NB4 (cell line): ENCODE data around the gene ERI2.

Experiments used
- CTCF ChIP-seq: IDR thresholded peaks from one replicate; pipeline ENCODE4 v1.5.1; 2012; ENCODE audit warnings: low read depth, low read length
- MAX ChIP-seq: IDR thresholded peaks from 2 replicates; pipeline ENCODE4 v1.6.1; 2011; ENCODE audit warnings: low read depth, low read length
- MYC ChIP-seq: IDR thresholded peaks from 2 replicates; pipeline ENCODE4 v1.6.1; 2011; ENCODE audit warnings: low read depth, low read length
- POLR2A ChIP-seq: IDR thresholded peaks from 2 replicates; pipeline ENCODE4 v1.6.1; 2011; ENCODE audit warnings: mild to moderate bottlenecking; ENCODE audit not compliant: insufficient read length; ENCODE audit errors: extremely low read depth

GRCh38 chr16:20747030-20747816 is 59.0 kb downstream of the ERI2 start:
- TF ChIP-seq POLR2A (no peak), CTCF (no peak), MAX (no peak), MYC (no peak)
